HG03060 (cell line): ENCODE results near the gene TAF15.

Experiments
- ATAC-seq: cut with Tn5 transposase; IDR thresholded peaks from one replicate; pipeline ENCODE4 v1.9.1; 2021; ENCODE audit warnings: low read depth, moderate number of reproducible peaks; ENCODE audit not compliant: unreplicated experiment

TAF15 gene

DNA sequence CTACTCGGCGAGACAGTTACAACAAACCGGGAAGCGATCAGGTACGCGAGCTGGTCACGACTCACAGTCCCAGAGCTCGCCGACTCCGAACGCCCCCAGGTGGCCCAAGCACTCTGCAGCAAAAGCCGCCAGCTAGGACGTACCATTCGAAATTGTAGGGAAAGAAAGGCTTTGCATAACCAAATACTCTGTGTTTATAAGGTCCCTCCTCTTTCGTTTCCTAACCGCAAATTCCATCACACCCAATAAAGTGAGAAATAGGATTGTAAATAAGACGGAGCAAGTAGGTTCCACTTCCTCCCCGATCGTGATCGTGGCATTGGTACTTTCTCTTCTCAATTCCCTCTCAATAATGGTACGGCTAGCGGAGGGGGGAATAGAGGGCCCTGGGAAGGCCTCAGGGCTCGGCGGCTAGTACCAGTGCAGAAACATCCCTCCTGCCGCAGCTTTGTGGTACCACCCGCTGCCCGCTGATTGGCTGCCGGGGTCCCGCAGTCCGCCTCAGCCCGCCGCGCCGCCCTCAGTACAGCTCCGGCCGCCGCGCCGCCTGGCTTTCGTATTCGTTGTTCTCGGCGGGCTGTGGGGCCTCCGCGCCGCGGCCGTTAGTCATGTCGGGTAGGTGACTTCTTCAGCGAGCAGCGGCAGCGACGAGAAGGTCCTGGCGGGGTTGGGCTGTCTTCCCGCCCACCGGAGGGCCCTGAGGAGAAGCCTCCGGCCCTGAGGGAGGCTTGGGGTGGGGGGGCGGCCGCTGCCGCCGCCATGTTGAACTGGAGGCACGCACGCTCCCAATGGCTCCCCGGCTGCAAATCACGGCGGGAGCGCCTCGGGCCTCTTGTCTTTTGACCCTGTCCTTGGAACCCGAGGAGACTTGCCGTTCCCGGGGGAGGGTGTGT lies at the start of gene TAF15:
TAF15 (plus strand) TSS at position 523 of the 893 bp plus-strand sequence; CDS start at position 609, 86 bp downstream.
- peak; percentile 86 for ATAC-seq

DNA sequence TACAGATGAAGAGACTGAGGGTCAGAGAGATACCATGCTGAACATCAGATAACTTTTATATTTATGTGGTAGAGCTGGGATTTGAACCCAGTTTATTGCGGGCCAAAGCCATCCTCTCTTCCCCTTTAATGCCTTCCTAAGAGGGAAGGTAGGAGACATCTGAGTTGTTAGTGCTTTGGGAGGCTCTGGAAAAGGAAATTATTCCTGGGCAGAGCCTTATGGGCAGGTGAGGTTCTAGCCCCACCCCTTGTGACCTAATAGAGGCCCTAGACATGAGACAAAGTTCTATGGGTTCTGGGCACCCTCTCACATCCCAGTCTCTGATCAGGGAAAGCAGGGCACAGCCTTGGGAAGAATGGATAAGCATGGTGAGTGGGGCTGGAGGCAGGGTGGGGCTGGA lies 48.7 kb upstream of the TAF15 start, which contains the start of gene C17orf50:
C17orf50 (plus strand) TSS at position 301 of the 400 bp plus-strand sequence; CDS start at position 356, 55 bp downstream.
- ATAC-seq, result no peak

DNA sequence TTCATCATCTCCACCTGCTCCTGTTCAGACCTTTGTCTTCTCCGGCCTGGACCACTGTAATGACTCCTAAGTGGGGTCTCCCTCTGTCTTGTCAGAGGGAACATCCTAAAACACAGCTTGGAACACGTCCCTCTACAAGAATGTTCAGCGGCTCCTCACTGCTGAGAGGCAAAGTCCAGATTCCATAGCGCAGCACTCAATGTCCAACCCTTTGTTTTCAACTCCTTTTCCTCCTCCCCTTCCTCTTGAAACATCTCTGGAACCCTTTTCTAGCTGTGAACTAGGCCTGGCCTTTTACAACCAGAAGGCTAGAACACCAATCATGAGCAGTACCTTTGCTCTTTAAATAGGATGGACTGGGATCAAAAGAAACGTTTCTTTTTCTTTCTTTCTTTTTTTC lies 47.7 kb upstream of the TAF15 start:
- ATAC-seq, result no peak

DNA sequence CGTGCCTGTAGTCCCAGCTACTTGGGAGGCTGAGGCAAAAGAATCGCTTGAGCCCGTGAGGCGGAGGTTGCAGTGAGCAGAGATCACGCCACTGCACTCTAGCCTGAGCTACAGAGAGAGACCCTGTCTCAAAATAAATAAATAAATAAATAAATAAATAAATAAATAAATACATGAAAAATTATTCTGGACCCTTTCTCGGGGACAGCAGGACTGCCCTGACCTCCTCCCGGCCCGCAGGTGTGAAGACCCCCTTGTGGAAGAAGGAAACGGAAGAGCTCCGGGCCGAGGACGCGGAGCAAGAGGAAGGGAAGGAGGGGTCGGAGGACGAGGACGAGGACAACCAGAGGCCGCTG lies 45.5 kb upstream of the TAF15 start:
- no peak for ATAC-seq

DNA sequence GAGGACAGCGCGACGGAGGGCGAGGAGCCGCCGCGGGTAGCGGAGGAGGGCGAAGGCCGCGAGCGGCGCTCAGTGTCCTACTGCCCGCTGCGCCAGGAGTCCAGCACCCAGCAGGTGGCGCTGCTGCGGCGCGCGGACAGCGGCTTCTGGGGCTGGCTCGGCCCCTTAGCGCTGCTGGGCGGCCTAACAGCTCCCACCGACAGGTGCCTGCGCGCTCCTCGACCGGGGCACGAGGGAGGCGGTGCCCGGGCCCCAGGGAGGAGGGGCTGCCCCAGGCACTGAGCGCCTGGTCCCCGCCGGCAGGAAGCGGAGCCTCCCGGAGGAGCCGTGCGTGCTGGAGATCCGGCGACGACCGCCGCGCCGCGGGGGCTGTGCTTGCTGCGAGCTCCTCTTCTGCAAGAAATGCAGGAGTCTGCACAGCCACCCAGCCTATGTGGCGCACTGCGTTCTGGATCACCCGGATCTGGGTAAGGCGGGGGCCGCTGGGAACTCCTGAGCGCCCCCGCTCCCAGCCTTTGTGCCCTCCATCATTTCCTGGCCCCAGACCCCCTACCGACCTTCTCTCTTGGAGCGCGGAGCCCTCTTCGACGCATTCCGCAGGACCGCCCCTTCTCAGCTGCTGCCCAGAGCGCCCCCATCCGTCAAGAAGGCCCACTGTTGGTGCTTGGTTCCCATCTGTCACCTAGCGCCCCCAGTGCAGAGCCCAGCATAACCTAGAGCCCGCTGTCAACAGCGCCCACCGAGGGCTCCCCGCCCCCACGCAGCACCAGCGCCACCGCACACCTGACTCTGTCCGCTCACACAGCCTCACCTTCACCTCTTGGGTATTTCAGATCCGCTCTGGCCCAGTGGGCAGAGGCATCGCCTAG lies 44.9 kb upstream of the TAF15 start:
- no peak for ATAC-seq

DNA sequence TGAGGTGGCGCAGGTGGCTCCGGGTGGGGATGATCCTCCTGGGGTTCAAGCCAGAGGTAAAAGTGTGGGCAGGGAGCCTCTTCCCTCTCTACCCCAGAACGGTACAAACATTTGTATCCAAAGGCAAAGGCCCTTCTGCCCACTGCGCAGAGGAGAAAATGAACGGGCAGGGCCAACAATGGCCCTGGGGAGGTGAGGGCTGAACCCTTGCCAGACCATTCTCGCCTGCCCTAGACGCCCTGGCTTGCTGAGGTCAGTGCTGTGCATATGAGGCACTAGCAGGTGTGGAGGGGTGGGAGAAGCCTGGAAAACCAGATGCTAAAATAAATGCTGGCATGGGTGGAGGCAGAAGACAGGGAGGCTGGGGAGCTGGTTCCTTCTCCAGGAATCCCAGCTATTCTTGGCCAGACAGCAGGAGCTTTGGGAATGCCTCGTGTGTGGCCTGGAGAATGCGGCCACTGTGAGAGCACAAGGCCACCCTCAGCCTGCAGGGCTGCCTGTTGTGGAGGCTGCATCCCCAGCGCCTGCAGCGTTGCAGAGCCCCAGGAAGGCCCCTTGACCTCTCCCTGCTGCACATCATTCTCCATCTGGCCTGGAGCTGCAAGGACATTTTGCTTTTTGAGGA lies 44.1 kb upstream of the TAF15 start:
- no peak for ATAC-seq

DNA sequence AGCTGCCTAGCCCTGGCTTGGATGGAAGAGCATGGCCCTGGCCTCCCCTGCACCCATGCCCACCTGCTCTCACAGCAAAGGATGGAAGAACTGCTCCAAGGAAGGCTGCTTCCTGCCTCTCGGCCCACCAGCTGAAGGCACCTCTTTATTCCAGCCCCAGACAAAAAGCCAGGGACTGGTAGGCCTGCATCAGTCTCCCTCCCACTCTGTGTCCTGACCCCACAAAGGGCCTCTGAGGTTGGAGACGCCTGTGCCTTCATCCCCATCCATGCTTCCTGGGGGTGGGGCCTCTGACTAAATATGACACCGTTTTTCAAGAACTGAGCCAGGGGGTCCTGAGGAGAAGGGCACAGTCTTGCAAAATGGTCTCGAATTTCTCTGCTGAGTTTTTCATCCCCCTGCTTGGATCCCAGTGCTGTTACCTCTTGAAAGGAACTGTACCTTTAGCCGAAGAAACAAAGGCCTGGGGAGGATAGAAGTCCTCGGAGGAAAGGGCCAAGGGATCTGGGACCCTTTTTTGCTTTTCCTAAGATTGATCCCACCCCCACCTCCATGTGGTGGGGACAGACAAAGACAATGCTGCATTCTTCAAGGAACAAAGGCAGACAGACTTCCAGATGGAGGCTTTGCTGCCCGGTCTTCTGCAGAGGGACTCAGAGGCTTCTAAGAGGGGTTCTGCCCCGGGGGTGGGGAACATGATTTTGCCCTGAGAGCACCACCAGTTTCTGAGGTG lies 43.4 kb upstream of the TAF15 start:
- no peak for ATAC-seq

DNA sequence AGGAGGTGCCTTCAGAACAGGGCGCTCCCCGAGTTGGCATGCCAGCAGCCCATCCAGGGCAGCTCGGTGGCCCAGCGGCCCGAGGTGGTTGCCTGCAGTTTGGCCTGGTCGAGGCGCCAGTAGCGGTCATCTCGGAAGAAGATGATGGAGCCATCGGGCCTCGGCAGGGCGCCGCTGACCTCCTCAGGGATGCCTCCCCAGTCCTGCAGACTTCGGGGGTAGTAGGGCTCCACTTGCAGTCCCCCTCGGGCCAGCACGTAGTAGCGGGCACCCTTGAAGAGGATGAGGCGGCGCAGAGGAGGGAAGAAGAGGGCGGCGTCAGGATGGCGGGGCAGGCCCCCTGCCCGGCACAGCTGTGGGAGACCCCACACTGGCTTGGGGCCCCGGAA lies 42.8 kb upstream of the TAF15 start:
- no peak for ATAC-seq

DNA sequence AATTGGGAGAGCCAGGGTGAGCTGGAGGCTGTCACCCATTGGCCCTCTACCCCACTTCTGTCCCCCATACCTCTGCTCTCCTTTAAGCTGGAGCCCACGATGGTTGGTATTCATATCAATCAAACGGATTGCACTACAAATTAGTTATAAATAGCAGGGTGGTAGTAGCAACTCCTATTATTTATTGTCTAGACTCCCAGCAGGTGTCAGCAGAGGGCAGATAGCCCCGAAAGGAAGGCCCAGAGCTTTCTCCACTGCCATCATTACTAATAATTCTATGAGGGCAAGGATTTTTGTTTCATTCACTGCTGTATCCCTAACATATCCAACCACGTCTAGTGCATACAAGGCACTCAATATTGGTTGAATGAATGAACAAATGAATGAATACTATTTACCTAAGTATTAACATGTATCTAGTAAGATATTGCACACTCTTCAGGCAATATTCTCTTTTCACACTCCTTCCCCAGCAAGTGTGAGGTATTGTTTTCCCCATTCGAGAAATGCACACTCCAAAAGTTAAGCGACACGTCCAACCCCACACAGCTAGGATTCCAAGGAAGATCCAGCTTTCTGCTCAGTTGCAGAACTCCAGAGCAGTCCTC lies 42.3 kb upstream of the TAF15 start:
- ATAC-seq, result no peak

DNA sequence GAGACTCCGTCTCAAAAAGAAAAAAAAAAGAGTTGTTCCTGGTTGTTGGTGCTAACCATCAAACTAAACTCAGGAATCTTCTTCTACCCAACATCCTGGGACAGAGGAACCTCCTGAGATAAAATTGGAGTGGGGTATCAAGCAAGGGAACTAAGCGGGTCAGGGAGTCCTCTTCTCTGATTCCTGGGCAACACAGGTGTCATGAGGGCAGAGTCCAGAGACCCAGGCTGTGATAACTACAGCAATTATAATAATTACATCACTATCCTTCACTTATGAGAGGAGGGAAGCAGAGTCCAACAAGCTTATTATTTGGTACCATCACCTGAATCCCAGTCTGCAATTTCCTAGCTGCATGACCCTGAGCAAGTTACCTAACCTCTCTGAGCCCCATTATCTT lies 40.5 kb upstream of the TAF15 start:
- no peak for ATAC-seq

DNA sequence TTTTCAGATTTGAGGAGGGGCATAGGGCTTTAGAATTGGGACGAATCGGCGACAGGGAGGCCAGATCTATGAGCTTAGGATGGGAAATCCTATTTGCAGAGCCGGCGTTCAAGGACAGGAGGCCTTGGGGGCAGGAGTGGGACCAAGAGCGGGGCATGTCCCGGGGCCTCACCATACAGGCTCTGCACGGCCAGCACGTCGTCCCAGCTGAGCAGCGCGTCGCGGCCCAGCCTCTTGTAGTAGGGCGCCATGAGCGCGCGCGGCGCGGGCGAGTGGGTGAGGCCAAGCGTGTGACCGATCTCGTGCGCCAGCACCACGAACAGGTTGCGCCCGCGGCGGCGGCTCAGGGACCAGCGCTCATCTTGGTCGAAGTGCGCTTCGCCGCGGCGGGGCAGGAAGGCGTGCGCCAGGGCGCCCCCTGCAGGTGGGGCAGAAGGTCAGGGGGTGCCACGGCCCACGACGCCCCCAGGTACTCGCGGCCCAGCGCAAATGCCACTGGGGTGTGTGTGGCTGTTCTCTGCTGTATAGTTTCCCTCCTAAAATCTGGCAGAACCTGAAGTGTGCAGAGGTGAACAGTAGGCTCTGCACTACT lies 39.3 kb upstream of the TAF15 start:
- no peak for ATAC-seq

DNA sequence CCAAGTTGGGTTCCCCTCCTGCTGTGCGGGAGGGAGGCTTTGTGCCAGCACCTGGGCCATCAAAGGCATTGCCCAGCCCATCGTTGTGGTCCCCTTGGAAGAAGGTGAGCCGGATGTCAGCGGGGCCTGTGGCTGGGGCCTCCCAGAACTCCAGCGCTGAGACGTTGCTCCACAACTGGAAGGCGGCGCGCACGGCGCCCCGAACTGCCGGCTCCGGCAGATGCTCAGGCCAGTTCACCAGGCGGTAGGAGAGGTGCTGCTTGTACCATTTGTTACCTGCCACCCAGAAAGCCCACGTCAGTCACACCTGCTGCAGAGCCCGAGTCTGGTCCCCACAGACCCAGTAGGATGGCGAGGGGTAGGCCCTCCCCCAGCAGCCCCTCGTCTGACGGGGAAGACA lies 36.2 kb upstream of the TAF15 start:
- no peak for ATAC-seq

DNA sequence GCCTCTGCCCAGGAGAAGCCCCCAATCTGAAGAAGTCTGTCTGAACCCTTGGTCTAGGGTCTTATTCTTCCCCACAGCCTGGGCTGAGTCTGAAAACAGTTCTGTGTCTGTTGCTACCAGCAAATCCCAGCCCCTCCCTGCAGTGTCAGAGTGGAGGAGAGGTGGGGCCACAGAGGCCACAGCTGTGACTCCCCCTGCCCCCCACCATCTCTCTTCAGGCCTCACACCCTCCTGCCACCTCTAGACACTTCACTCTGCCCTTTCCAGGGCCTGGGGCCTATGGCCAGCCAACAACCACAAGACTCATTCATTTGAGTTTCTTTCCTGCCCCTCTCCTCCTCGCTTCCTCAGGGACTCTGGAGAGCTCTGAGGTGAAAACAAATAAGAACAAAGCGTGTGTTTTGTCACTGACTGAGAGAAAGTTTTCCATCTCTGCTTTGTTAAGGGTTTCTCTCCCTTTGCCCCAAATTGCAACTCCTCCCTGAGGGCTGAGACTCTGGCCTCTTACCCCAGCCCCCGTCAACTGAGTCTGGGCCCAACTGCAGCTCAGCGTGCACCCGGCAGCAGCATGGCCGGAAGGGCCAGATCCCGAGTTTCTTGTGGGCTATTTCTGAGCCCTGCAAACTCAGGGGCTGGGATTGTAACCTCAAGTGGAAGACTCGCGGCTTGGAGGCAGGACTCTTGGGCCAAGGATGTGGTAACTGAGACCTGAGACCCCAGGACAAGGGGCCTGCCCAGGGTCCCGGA lies 35.4 kb upstream of the TAF15 start:
- no peak for ATAC-seq

DNA sequence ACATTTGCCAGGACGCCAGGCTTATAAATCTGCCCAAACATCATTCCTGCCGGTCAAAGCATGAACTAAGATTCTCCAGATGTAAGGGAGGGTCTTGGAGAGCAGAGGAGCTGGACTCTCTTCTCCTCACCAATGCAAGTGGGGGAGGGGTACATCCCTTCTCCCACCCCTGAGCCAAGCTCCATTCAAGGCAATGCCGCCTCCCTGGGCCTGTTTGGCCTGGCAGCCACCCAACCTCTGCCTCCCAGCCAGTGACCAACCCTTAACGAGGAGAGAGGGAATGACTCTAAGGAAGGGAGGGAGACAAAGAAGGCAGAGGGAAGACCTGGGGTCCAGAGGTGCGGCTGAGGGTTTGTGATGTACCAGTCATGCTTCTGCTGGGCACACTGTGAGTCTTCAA lies 34.8 kb upstream of the TAF15 start:
- ATAC-seq, result no peak

DNA sequence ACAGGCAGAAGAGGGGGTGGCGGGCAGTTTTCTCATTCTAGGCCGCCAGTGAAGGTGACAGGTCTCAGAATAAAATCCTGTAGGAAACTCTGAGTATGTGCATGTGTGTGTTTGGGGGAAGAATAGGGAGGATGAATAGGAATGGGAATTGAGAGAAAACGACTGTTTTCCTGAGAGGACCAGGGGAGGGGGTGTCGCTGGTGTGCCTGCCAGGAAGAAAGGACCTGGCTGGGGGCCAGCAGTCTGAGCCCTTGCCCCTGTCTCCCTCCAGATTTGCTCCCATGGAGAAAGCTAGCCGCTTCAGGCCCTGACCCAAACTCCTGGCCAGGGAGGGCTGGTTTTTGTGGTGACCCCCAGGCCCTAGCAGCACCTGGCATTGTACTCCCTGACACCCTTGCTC lies 34.2 kb upstream of the TAF15 start:
- ATAC-seq, result no peak

DNA sequence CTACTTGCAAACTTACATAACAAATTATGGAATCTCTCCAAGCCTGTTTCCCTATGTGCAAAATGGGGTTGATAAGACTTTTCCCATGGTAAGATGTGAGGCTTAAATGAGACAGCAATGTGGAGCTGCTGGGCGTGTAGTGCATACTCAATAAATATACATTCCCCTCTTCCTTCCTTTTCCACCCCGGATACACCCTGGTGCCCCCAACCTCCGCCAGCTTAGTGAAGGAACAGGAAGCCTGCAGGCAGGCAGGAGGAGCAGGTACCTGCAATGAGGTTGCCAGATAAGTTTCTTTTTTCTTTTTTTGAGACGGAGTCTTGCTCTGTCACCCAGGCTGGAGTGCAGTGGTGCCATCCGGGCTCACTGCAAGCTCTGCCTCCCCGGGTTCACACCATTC lies 33.7 kb upstream of the TAF15 start:
- no peak for ATAC-seq

DNA sequence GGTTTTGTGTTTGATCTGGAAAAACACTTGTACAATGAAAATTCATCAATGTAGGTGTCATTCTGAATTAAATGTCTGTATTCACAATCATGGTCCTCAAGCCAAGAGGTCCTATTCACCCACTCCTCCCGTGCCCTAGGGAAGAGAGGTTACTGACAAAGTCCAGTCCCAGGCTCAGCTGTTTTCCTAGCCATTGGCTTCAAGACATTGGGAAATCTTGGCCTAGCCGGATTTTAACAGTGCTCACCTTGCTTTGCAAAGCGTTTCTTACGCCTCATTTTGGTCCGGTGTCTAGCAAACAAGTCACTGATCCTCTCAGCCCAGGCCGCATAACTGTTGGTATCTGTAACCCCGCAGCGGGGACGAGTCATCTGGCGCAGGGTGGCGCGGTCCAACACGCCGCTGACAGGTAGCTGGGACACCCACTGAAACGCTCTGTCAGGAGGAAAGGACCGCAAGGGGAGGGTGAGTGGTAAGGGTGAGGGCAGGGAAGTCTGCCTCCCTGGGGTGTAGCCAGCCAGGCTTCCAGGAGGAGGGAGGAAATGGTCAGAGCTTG lies 30.6 kb upstream of the TAF15 start:
- no peak for ATAC-seq

DNA sequence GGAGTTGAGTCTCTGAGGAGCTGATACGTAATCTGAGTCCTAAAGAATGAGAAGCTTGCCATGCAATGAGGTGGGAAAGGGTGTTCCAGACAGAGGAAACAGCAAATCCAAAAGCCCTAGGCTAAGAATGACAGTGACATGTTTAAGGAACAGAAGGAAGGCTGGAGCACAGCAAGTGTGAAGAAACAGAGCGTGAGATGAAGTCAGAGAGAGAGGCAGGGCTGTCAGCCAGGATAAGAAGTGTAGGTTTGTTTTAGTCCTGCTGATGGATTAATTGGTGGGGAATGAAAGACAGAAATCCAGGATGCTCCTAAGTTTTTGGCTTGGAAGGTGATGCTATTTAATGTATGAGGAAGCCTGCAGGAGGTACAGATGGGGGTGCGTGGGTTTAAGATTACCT lies 28.3 kb upstream of the TAF15 start:
- no peak for ATAC-seq

DNA sequence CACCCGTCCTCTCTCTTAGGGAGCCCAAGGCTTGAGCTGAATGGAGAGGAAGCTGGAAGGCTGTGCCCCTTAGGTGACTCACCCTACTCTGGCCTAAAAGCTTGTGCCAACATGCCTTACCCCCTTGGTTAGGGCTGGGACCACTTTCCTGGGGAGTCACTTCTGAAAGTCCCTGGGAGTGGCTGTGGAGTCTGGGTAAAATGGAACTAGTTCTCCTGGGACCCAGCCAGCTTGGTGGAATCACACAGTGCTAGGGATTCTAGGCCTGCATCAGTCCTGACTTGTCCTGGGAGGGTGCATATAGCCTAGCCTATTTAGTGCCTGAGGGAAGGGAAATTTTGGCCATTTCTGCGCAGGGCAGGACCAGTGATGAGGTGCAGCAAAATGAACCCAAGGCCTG lies 24.4 kb upstream of the TAF15 start:
- ATAC-seq, result no peak
